ENCODE results near the gene CEACAM7.

- TF ChIP-seq POLR2A (IDR thresholded peaks at IDR 0.05; ENCODE audit: low read depth) (no peak), CTCF (IDR thresholded peaks at IDR 0.05) (no peak), POLR2AphosphoS5 (IDR thresholded peaks at IDR 0.05) (no peak)
These were observed 30.7 kb upstream of the CEACAM7 start for GRCh38 chr19:41718761-41719160.

All from esophagus muscularis mucosa (tissue), 3 donors.